Adrenal gland (tissue), 12 donors: Measurements from ENCODE around the gene MED26. TPM values are rescaled to one million over a fixed set of nuclear protein-coding genes. Genes with fewer than 3 reads are reported as not detected.
A peak's percentile ranks its signal among the peaks of the same experiment; 100 is the strongest.

ENCODE experiments used
- DNase-seq, 7 donors: peaks; one replicate each; pipeline ENCODE4 v3.0.0-alpha.2; 2019 to 2020
- H3K27ac ChIP-seq, 5 donors: fragments of 200-600 bp; sonication (generic) in 4 of 5; 1 replicate in 3 of 5; 2 replicates in 2 of 5; pipeline versions ENCODE4 v1.5.1 to v1.8.0; 2016 to 2020; ENCODE audit warnings: mild to moderate bottlenecking in 1 of 5
- H3K27me3 ChIP-seq: fragments of 200-600 bp; 2 replicates; pipeline ENCODE4 v1.8.0; 2021
- H3K36me3 ChIP-seq, 2 donors: fragments of 200-600 bp; replicated peaks in 1 of 2; 1 replicate in 1 of 2; 2 replicates in 1 of 2; pipeline versions ENCODE4 v1.5.1 to v1.8.0; 2018 to 2022
- H3K4me1 ChIP-seq, 2 donors: fragments of 200-600 bp; replicated peaks in 1 of 2; 1 replicate in 1 of 2; 2 replicates in 1 of 2; pipeline versions ENCODE4 v1.5.1 to v1.8.0; 2018 to 2021
- H3K4me3 ChIP-seq, 4 donors: fragments of 200-600 bp; sonication (generic) in 3 of 4; one replicate each; pipeline ENCODE4 v1.5.1; 2016 to 2018
- H3K9me3 ChIP-seq, 3 donors: fragments of 200-600 bp; sonication (generic) in 1 of 3; replicated peaks in 1 of 3; 1 replicate in 2 of 3; 2 replicates in 1 of 3; pipeline versions ENCODE4 v1.5.1 to v1.8.0; 2016 to 2021
- CTCF ChIP-seq, 6 experiments: fragments of 450-650 bp in 4 of 6; fragments of 200-600 bp in 2 of 6; sonication (generic) in 1 of 6; IDR thresholded peaks; 1 replicate in 5 of 6; 2 replicates in 1 of 6; pipeline versions ENCODE4 v1.5.1 to v1.8.0; 2016 to 2021; ENCODE audit warnings: antibody characterized with exemption in 6 of 6, mild to moderate bottlenecking in 2 of 6, moderate library complexity in 1 of 6
- POLR2A ChIP-seq, 2 donors: fragments of 450-650 bp; IDR thresholded peaks; one replicate each; pipeline ENCODE4 v1.6.1; 2017; ENCODE audit warnings: antibody characterized with exemption in 2 of 2, mild to moderate bottlenecking in 2 of 2, moderate library complexity in 1 of 2
- WGBS, 4 donors: extraction: QIAGEN DNeasy Blood & Tissue Kit in 2 of 4; methylation state at CpG; one replicate each; pipeline versions ENCODE4 v1.1.5 to v1.1.7; 2013 to 2017; 5-methylcytosine and 5-hydroxymethylcytosine counted together
- intact Hi-C, 2 donors: fragments of 100-400 bp; cut with DNase I; formaldehyde crosslinking; loops; one replicate each; pipeline versions ENCODE4 v1.14.1 to v1.15.0; 2022 to 2023
- polyA plus RNA-seq, 3 donors: library from polyadenylated mRNA; stranded (reverse); fragments of 200-250 nt in 2 of 3; fragments of 350-450 nt in 1 of 3; fragmentation: Illumina TruSeq in 1 of 3; extraction: RNeasy Lipid Tissue Mini Kit (QIAGEN cat#74804) in 1 of 3; gene quantifications; one replicate each; pipeline ENCODE4 v1.2.3, GENCODE V29; 2013 to 2014
- total RNA-seq, 9 donors: library from RNA; depleted of rRNA in 4 of 9; stranded (reverse); fragments of >200 nt in 4 of 9; fragments of 120-200 nt in 1 of 9; fragmentation: NEBNext Ultra II Directional in 1 of 9; extraction: Animal tissue kit (Norgen Biotek cat#: 25700) in 1 of 9; gene quantifications; one replicate each; pipeline versions ENCODE4 v1.1.0 to v1.2.4, GENCODE V29; 2013 to 2023
- donor health status: healthy with polysubstance abuse.
- donor health status: Bipolar disorder and iron deficiency.
- donor health status: DM: yes; HTN: yes; CAD: no.
- donor health status: DM: no; HTN: no; CAD: no.
- donor health status: DM: no; HTN: no; CAD: no.
- donor health status: DM: yes; HTN: yes; CAD: no.

Gene MED26
- total and polyA plus RNA-seq, 12 donors: 4.6 to 17.3 (median 9.0) TPM

GRCh38 chr19:16623576-16623975 lies 4.4 kb downstream of the MED26 start:
- intact Hi-C loops: loop anchor here (5.0 to 10.0 kb wide), 2 partner anchors 46 to 49 kb away; partner anchors contain the start of gene SLC35E1 (in 1 of the 2)
- TF ChIP-seq CTCF (IDR thresholded peaks at IDR 0.05) (no peak), POLR2A (IDR thresholded peaks at IDR 0.05) (no peak)
- no peak for DNase-seq
- no peaks in the 10 kb centered on the region for H3K9me3 ChIP-seq
- H3K27me3 ChIP-seq: no peaks in the 10 kb centered on the region
- no peaks in the 10 kb centered on the region for H3K36me3 ChIP-seq
- whole genome bisulfite sequencing, 4 donors: 49 to 65% (median 59%) methylated on average over 6 of the region's 6 CpGs
- H3K4me1 ChIP-seq: peaks cover 33 to 54% of the 10 kb centered on the region in 2 donors
- peak overlapping the region in 3 of 5 donors; percentile 17 to 55 (median 41) for H3K27ac ChIP-seq
- H3K4me3 ChIP-seq: no peak overlapping the region

DNA sequence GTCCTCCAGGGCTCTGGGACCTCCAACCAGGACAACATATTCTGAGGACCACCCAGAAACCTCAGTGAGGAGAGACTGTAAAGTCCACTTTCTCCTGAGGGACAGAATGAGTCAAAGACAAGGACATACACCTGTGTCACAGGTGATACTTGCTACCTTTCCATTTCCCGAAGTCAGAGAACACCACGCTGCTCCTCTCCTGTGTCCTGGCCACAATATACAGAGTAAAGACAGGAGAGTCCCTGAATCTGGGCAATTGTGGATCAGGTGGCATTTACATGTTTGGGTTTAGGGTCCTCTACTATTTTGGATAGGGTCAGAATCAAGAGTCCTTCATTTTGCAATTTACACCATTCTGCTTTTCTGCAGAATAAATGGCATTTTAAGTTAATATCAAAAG lies 4.9 kb downstream of the MED26 start:
- H3K36me3 ChIP-seq: no peaks in the 10 kb centered on the region
- intact Hi-C loops: loop anchor here (5.0 to 10.0 kb wide), 2 partner anchors 46 to 48 kb away; partner anchors contain the start of gene SLC35E1 (in 1 of the 2)
- 81 to 91% (median 84%) methylated on average over 2 of the region's 2 CpGs for WGBS, 4 donors

DNA sequence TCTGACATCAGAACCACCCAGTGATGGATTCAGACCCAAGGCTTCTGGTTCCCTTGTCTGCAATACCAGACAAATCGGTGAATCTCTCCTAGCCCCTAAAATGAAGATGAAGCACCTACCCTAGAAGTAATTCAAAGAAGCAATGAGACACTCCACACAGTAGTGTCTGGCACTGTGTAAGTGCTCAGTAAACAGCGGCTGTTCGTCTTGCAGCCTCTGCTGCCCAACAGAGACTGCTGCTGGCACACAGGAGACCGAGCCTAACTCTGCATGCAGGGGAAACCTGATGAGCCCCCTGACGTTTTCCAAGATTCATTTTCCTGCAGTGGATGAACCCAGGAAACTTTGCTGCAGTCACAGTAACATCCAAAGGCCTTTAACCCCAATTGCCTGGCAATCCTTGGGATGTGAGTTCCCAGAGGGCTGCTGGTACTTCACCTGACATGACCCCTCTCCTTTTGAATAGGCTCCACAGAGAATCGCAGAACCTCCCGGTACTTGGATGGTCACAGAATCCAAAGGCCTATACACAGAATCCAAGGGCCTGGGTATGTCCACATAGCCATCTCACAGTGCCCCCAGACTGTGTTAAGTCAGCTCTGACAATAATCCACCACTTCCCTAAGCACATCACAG lies 6.7 kb downstream of the MED26 start:
- no peaks in the 10 kb centered on the region for H3K36me3 ChIP-seq
- H3K27ac ChIP-seq: no peak overlapping the region
- peaks cover 29 to 44% of the 10 kb centered on the region in 2 donors for H3K4me1 ChIP-seq
- H3K9me3 ChIP-seq: no peaks in the 10 kb centered on the region
- H3K4me3 ChIP-seq: no peak overlapping the region
- DNase-seq: no peak
- intact Hi-C loops: loop anchor here (5.0 to 10.0 kb wide), 2 partner anchors 44 to 46 kb away; partner anchors contain the start of gene SLC35E1 (in 1 of the 2)
- H3K27me3 ChIP-seq: no peaks in the 10 kb centered on the region
- TF ChIP-seq CTCF (IDR thresholded peaks at IDR 0.05): no peak
- no peak for TF ChIP-seq POLR2A (IDR thresholded peaks at IDR 0.05)
- WGBS, 4 donors: 65 to 75% (median 69%) methylated on average over 7 of the region's 7 CpGs

More for the DNA sequence above, 4.9 kb downstream of the MED26 start:
- TF ChIP-seq POLR2A (IDR thresholded peaks at IDR 0.05) (no peak), CTCF (IDR thresholded peaks at IDR 0.05) (no peak)
- no peak overlapping the region for H3K4me3 ChIP-seq
- no peak overlapping the region for H3K27ac ChIP-seq
- peaks cover 33 to 54% of the 10 kb centered on the region in 2 donors for H3K4me1 ChIP-seq
- no peaks in the 10 kb centered on the region for H3K27me3 ChIP-seq
- no peak for DNase-seq
- H3K9me3 ChIP-seq: no peaks in the 10 kb centered on the region

DNA sequence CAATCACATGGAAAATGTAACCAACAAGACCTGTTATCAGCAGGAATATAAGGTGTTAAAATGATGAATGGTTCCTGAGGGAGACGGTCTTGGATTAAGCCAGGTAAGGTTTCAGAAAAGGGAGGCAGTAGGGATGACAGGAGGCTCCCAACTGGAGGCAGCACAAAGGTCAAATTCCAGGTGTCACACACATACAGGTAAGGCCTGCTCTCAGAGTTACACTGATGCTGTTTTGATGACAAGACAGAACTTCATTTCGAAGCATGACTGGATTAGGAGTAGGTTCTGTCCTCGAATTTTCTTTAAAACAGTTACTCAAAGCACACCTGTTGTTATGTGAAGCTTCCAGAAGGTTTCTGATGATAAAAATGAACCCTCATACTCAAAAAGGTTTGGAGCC lies 7.4 kb downstream of the MED26 start:
- Histone ChIP-seq H3K4me3 (no peak overlapping the region), H3K27me3 (no peaks in the 10 kb centered on the region), H3K36me3 (no peaks in the 10 kb centered on the region), H3K9me3 (no peaks in the 10 kb centered on the region), H3K4me1 (peaks cover 28 to 38% of the 10 kb centered on the region in 2 donors), H3K27ac (no peak overlapping the region)
- intact Hi-C loops: loop anchor here (5.0 to 10.0 kb wide), 2 partner anchors 43 to 46 kb away; partner anchors contain the start of gene SLC35E1 (in 1 of the 2)
- TF ChIP-seq POLR2A (IDR thresholded peaks at IDR 0.05) (no peak), CTCF (IDR thresholded peaks at IDR 0.05) (no peak)
- no peak for DNase-seq
- WGBS, 4 donors: 76 to 80% (median 79%) methylated on average over 3 of the region's 3 CpGs
